Stimulated activated CD8-positive, alpha-beta memory T cell treated with anti-CD3 and anti-CD28 coated beads, Interleukin-4, amount 100 ng/mL, for 4 hours (primary cell): ENCODE measurements around the gene TSPY2.
"Not testable (repeated sequence)": the region's sequence is repeated elsewhere in the genome, so short reads cannot be mapped to it uniquely, and the experiment has no call there.

Experiments used
- DNase-seq, 2 donors: peaks; one replicate each; pipeline ENCODE4 v3.0.0-alpha.2; 2020; ENCODE audit warnings: low read depth in 2 of 2, low spot score in 1 of 2

TSPY2 gene, protein sequence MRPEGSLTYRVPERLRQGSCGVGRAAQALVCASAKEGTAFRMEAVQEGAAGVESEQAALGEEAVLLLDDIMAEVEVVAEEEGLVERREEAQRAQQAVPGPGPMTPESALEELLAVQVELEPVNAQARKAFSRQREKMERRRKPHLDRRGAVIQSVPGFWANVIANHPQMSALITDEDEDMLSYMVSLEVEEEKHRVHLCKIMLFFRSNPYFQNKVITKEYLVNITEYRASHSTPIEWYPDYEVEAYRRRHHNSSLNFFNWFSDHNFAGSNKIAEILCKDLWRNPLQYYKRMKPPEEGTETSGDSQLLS

DNA sequence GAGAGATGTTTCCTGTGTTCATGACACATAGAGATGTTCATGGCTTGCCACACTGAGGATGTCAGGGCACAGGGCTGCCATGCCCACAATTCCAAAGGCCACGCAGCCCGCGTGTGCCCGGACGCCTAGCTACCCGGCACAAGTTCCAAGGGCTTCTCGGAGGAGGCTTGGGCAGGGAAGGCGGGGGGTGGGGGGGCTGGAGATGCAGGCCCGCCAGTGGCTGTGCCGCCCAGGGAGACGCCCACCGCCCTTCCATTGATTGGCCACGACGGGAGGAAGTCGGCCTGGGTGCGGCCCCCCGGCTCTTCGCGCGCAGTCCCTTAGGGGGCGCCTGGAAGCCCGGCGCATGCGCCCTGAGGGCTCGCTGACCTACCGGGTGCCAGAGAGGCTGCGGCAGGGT, at the start of gene TSPY2:
TSPY2 (plus strand) TSS at position 301 of the 400 bp plus-strand sequence; CDS start at position 347, 46 bp downstream.
- DNase-seq, result not testable (repeated sequence)

- not testable (repeated sequence) for DNase-seq
These were observed 36.5 kb upstream of the TSPY2 start for GRCh38 chrY:6209565-6209964.

- DNase-seq, result not testable (repeated sequence)
These were observed 29.0 kb upstream of the TSPY2 start for GRCh38 chrY:6217045-6217444.

DNA sequence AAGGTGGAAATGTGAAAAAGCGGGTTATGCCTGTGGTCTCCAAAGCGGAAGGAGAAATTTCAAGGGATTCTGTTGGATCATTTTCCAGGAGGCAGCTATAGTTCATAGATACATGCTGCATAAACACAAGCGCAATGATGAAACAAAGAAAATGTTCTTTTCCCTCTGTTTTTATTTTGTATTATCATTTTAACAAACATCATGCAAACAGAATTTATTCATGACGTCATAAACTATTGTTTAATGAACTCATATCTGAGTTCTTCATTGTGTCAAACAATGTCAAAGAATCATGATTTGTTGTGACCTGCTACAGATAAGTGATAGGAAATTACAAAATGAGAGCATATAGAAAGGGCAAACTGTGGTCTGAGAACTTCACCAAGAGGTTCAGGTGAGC, 23.8 kb downstream of the TSPY2 start:
- not testable (repeated sequence) for DNase-seq
